ENCODE measurements around the gene TCTA. TPM values are rescaled to one million over a fixed set of nuclear protein-coding genes. Genes with fewer than 3 reads are reported as not detected.

The TCTA gene
- total RNA-seq, 2 donors from 2014 or later = 6.3 to 11.2 TPM

GRCh38 chr3:49421890-49422378 is 9.7 kb downstream of the TCTA start:
- 23 to 41% methylated on average over 4 to 14 of the region's 14 CpGs for WGBS, 2 experiments (ENCODE audit: insufficient coverage in 1 of 2, insufficient read length in 1 of 2)
- Histone ChIP-seq H3K4me3 (ENCODE audit: low read length) (peak overlapping the region; percentile 81), H3K36me3 (ENCODE audit: control insufficient read depth, insufficient read depth, low read length) (no peaks in the 10 kb centered on the region), H3K27ac (ENCODE audit: low read depth, low read length) (no peak overlapping the region), H3K27me3 (ENCODE audit: control insufficient read depth, insufficient read depth, low read length, poor library complexity, severe bottlenecking) (no peaks in the 10 kb centered on the region), H3K4me1 (ENCODE audit: control insufficient read depth, insufficient read depth, low read length) (peaks cover 3% of the 10 kb centered on the region), H3K9me3 (ENCODE audit: control insufficient read depth, low read length) (no peaks in the 10 kb centered on the region), H3K9ac (ENCODE audit: extremely low read depth, low read length, poor library complexity, severe bottlenecking) (peak overlapping the region; percentile 52)
- Mint-ChIP-seq H3K4me1 (peaks cover 19% of the 10 kb centered on the region), H3K36me3 (ENCODE audit: low read depth) (peaks cover 24% of the 10 kb centered on the region), H3K9me3 (no peaks in the 10 kb centered on the region), H3K27me3 (ENCODE audit: insufficient read depth) (peaks cover 1% of the 10 kb centered on the region), H3K27ac (peak overlapping the region; percentile 96), H3K4me3 (peak overlapping the region; percentile 91)
- no peak for DNase-seq
- TF ChIP-seq CTCF (conservative IDR thresholded peaks at IDR 0.05) = no peak

- H3K27me3 Mint-ChIP-seq (ENCODE audit: insufficient read depth) = peaks cover 1% of the 10 kb centered on the region
- peak within 1 kb of the TSS; percentile 91 for H3K4me3 Mint-ChIP-seq
- no peaks in the 10 kb centered on the region for H3K27me3 ChIP-seq (ENCODE audit: control insufficient read depth, insufficient read depth, low read length, poor library complexity, severe bottlenecking)
- peak within 1 kb of the TSS; percentile 96 for H3K27ac Mint-ChIP-seq
- peak; percentile 97 for DNase-seq
- 45 to 48% methylated on average over 18 to 25 of the region's 25 CpGs for WGBS, 2 experiments (ENCODE audit: insufficient coverage in 1 of 2, insufficient read length in 1 of 2)
- no peak for TF ChIP-seq CTCF (conservative IDR thresholded peaks at IDR 0.05)
- peak within 1 kb of the TSS; percentile 52 for H3K9ac ChIP-seq (ENCODE audit: extremely low read depth, low read length, poor library complexity, severe bottlenecking)
- no peaks in the 10 kb centered on the region for H3K9me3 ChIP-seq (ENCODE audit: control insufficient read depth, low read length)
- H3K4me1 ChIP-seq (ENCODE audit: control insufficient read depth, insufficient read depth, low read length) = peaks cover 3% of the 10 kb centered on the region
- H3K36me3 ChIP-seq (ENCODE audit: control insufficient read depth, insufficient read depth, low read length) = no peaks in the 10 kb centered on the region
- peaks cover 16% of the 10 kb centered on the region for H3K4me1 Mint-ChIP-seq
- H3K27ac ChIP-seq (ENCODE audit: low read depth, low read length) = peak within 1 kb of the TSS; percentile 57
- peak within 1 kb of the TSS; percentile 81 for H3K4me3 ChIP-seq (ENCODE audit: low read length)
- H3K9me3 Mint-ChIP-seq = no peaks in the 10 kb centered on the region
- H3K36me3 Mint-ChIP-seq (ENCODE audit: low read depth) = peaks cover 24% of the 10 kb centered on the region
These were observed 10.4 kb downstream of the TCTA start, which contains the start of gene AMT for GRCh38 chr3:49422379-49423248. Gene AMT, minus strand, starts transcription at chr3:49422473. Its CDS starts 23 bp downstream, at chr3:49422450.

GRCh38 chr3:49424816-49425215 is 12.6 kb downstream of the TCTA start:
- Mint-ChIP-seq H3K27me3 (ENCODE audit: insufficient read depth) (peaks cover 1% of the 10 kb centered on the region), H3K4me1 (peaks cover 13% of the 10 kb centered on the region), H3K4me3 (no peak overlapping the region), H3K36me3 (ENCODE audit: low read depth) (peaks cover 12% of the 10 kb centered on the region), H3K9me3 (no peaks in the 10 kb centered on the region), H3K27ac (no peak overlapping the region)
- TF ChIP-seq CTCF (conservative IDR thresholded peaks at IDR 0.05) = no peak
- Histone ChIP-seq H3K27me3 (ENCODE audit: control insufficient read depth, insufficient read depth, low read length, poor library complexity, severe bottlenecking) (no peaks in the 10 kb centered on the region), H3K4me1 (ENCODE audit: control insufficient read depth, insufficient read depth, low read length) (peaks cover 3% of the 10 kb centered on the region), H3K4me3 (ENCODE audit: low read length) (no peak overlapping the region), H3K36me3 (ENCODE audit: control insufficient read depth, insufficient read depth, low read length) (no peaks in the 10 kb centered on the region), H3K9ac (ENCODE audit: extremely low read depth, low read length, poor library complexity, severe bottlenecking) (no peak overlapping the region), H3K27ac (ENCODE audit: low read depth, low read length) (no peak overlapping the region), H3K9me3 (ENCODE audit: control insufficient read depth, low read length) (no peaks in the 10 kb centered on the region)
- 94 to 95% methylated on average over 4 to 6 of the region's 6 CpGs for WGBS, 2 experiments (ENCODE audit: insufficient coverage in 1 of 2, insufficient read length in 1 of 2)
- no peak for DNase-seq
